HG02870 (cell line): Measurements from ENCODE around the gene ACACB.

Experiments
- ATAC-seq: cut with Tn5 transposase; IDR thresholded peaks from one replicate; pipeline ENCODE4 v1.9.1; 2021; ENCODE audit warnings: mild to moderate bottlenecking, moderate library complexity; ENCODE audit not compliant: unreplicated experiment

The ACACB gene

GRCh38 chr12:109250523-109250922, 134.1 kb downstream of the ACACB start:
- no peak for ATAC-seq

DNA sequence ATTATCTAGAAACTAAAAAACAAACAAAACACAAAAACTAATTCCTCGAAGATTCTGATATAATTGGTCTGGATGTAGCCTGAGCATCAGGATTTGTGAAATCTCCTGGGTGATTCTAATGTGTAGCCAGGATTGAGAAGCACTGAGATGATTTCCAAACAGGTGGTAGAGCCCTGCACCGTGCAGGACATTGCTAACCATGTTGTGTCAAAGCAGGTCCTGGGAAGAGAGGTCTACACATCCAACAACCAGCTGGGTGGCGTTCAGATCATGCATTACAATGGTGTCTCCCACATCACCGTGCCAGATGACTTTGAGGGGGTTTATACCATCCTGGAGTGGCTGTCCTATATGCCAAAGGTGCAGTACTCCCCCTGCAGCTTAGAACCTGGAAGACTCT, 136.4 kb downstream of the ACACB start:
- no peak for ATAC-seq

- ATAC-seq = no peak
Observed at GRCh38 chr12:109253913-109254544, 137.6 kb downstream of the ACACB start.

GRCh38 chr12:109255377-109255776, 139.0 kb downstream of the ACACB start:
- no peak for ATAC-seq

DNA sequence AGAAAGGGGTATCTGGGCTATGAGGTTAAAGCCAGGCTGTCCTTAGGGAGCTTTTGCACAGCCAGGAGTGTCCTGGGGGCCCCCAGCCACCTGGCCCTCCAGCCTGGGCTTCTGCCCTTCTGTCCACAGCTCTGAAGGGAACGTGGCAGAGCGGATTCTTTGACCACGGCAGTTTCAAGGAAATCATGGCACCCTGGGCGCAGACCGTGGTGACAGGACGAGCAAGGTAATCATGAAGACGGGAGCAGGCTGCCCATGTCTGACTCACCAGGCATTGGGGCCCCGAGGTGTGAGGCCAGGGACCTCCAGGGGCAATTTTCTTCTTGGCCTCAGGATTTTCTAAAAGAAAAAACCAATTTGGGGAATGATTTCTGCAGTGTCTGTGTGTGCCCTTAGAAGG, 139.6 kb downstream of the ACACB start:
- ATAC-seq = no peak

GRCh38 chr12:109258201-109258600, 141.8 kb downstream of the ACACB start:
- no peak for ATAC-seq

- no peak for ATAC-seq
Observed at GRCh38 chr12:109258607-109259544, 142.5 kb downstream of the ACACB start.

GRCh38 chr12:109259545-109259895, 143.1 kb downstream of the ACACB start:
- no peak for ATAC-seq

GRCh38 chr12:109261087-109261486, 144.7 kb downstream of the ACACB start:
- ATAC-seq = no peak

GRCh38 chr12:109261939-109262338, 145.6 kb downstream of the ACACB start:
- ATAC-seq = no peak

GRCh38 chr12:109263439-109263838, 147.1 kb downstream of the ACACB start:
- no peak for ATAC-seq

DNA sequence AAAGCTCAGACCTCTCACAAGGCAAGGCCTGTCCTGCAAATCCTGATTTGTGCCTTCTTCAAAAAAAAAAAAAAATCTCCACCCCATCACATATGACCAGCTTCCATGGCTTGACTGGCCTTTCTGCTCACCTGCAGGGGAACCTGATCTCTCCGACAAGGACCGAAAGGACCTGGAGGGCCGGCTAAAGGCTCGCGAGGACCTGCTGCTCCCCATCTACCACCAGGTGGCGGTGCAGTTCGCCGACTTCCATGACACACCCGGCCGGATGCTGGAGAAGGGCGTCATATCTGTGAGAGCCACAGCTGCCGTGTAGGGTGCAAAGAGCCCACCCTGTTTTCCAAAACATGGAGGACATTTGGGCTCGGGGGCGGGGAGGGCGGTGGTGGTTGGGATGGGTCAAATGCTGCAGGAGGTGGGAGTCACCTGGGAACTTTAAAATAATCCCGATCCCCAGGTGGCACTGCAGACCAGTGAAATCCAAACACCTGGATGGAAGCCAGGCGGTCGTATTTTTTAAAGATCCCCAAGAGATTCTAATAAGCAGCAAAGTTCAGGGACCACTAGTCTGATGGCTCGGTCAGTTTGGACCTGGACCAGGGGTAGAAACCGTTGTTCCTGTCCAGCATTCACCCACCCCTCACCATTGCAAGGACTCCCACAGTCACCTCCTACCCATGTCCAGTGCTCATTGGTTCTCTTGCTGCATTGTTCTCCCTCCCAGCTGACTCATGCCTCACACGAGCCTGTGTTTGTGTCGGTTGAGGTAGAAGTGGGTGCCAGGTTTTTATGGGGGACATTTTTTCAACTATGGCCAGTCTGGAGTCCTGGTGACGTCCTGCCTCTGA, 147.9 kb downstream of the ACACB start:
- no peak for ATAC-seq

DNA sequence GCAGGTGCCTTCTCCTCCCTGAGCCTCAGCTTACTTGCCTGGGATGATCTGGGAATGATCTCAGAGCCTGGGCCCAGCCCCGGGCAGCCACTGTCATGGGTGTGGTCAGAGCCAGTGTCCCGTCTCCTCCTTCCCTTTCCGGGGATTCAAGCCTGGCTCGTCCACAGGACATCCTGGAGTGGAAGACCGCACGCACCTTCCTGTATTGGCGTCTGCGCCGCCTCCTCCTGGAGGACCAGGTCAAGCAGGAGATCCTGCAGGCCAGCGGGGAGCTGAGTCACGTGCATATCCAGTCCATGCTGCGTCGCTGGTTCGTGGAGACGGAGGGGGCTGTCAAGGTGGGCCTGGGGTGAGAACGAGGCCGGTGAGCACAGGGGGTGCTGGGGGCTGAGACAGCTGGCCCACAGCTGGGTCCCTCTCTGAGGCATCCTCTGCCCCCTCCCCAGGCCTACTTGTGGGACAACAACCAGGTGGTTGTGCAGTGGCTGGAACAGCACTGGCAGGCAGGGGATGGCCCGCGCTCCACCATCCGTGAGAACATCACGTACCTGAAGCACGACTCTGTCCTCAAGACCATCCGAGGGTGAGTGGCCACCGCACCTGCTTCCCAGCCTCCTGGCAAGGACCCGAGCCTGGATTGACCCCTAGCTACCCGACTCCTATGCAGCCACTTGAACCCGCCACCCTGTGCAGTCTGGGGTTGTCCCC, 148.7 kb downstream of the ACACB start:
- ATAC-seq = no peak

DNA sequence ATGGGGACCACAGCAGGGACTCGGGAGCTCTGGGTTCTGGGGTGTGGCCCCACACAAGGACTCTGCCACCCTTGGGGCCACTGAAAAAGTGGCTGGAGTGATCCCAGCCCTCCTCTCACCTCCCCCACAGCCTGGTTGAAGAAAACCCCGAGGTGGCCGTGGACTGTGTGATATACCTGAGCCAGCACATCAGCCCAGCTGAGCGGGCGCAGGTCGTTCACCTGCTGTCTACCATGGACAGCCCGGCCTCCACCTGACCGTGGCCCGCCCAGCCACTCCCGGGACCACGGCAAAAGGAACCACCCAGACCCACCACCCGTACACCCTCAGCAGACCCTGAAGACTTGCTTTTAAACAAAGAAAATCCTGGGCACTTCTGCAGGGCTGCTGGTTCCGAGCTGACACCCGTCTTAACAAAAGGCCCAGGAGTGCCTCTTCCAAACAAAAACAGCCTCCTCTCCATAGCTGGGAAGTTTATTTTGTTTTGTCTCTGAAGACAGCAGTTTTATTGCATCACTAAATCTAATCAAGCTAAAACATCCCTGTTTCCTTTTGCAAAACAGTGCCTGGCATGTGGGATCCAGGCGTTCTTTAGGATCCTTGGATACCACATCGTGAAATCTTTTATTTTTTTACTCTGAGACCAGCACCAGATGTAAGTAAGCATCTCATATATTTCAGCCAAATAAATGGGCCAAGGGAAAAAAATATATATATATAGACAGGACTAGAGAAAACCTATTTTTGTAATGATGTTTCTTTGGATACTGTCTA, 149.9 kb downstream of the ACACB start:
- ATAC-seq = no peak

DNA sequence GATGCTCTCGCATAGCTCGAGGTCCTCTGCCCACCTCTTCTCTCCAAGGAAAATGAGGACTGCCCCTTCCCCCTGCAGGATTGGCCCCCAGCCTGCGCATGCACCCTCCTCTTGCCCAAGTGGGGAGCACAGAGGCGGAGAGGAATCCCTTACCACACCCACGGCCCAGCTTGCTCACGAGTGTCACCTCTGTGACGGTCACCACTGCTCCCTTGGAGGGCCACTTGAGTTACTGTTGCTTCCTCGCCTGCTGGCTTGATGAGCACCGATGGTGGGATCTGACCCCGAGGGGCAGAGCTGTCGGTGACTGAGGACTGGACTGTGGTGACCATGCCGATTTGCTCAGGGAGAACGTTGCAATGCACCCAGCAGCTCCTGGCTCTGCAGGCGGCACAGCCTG, 151.0 kb downstream of the ACACB start:
- ATAC-seq = no peak

- no peak for ATAC-seq
Observed at GRCh38 chr12:109268896-109269295, 152.5 kb downstream of the ACACB start.

GRCh38 chr12:109269428-109269827, 153.0 kb downstream of the ACACB start:
- ATAC-seq = no peak

- no peak for ATAC-seq
Observed at GRCh38 chr12:109270494-109270893, 154.1 kb downstream of the ACACB start.

- no peak for ATAC-seq
Observed at GRCh38 chr12:109271418-109271817, 155.0 kb downstream of the ACACB start.

DNA sequence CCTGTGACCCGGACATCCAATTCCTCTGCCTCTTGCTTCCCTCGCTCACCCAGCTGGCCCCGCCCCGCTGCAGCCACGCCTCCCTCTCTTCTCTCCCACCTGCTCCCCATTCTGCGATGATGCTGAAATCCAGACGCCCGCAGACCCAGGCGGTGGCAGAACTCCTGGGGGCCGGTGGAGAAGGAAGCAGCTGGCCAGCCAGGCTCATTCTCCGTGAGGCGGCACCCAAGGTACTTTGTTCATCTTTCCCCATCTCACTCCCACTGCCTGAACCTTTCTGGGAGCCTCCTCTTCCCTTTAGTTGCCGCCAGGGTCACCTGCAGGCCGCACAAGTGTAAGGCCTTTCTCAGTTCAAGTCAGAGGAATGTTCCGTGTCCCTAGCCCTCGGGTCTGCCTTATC, 157.0 kb downstream of the ACACB start:
- no peak for ATAC-seq
